BJ (cell line): ENCODE measurements around the gene TMEM238. TPM values are rescaled to one million over a fixed set of nuclear protein-coding genes. Genes with fewer than 3 reads are reported as not detected.

Experiments
- CTCF ChIA-PET: fragments of 350-600 bp; formaldehyde crosslinking; extraction: SDS; loops from one replicate; lab custom pipeline; 2021; ENCODE audit warnings: antibody characterized with exemption, inconsistent platforms; lab: Yijun Ruan, JAX
- POLR2A ChIA-PET: fragments of 300-600 bp; sonication (Branson Sonifier 250); formaldehyde crosslinking; extraction: SDS; loops from one replicate; lab custom pipeline; 2021; ENCODE audit warnings: antibody characterized with exemption; lab: Charles Lee
- DNase-seq: peaks from one replicate; pipeline ENCODE4 v3.0.0-alpha.2; 2011; ENCODE audit warnings: low read depth
- H3K27me3 ChIP-seq: 2 replicates; pipeline ENCODE4 v1.6.0; 2011; ENCODE audit warnings: low read length; ENCODE audit not compliant: control insufficient read depth, insufficient read depth
- H3K36me3 ChIP-seq: 2 replicates; pipeline ENCODE4 v1.5.1; 2011; ENCODE audit warnings: low read length; ENCODE audit not compliant: control insufficient read depth, insufficient read depth
- H3K4me3 ChIP-seq: 2 replicates; pipeline ENCODE4 v1.5.1; 2011; ENCODE audit warnings: low read depth, mild to moderate bottlenecking, control low read depth, low read length
- polyA plus RNA-seq: library from polyadenylated mRNA; depleted of rRNA; stranded (reverse); fragments of >200 nt; gene quantifications from 2 replicates; pipeline ENCODE4 v1.2.3, GENCODE V29; 2011
- TF ChIP-seq, protein P1 (sequence below): IDR thresholded peaks from 2 replicates; pipeline ENCODE4 v1.5.1; 2011; ENCODE audit warnings: low read depth, mild to moderate bottlenecking, control low read depth, inconsistent platforms, low read length, moderate library complexity; ENCODE audit not compliant: insufficient read depth

TMEM238 gene
- polyA plus RNA-seq, 1 experiment = 0.10 TPM

DNA sequence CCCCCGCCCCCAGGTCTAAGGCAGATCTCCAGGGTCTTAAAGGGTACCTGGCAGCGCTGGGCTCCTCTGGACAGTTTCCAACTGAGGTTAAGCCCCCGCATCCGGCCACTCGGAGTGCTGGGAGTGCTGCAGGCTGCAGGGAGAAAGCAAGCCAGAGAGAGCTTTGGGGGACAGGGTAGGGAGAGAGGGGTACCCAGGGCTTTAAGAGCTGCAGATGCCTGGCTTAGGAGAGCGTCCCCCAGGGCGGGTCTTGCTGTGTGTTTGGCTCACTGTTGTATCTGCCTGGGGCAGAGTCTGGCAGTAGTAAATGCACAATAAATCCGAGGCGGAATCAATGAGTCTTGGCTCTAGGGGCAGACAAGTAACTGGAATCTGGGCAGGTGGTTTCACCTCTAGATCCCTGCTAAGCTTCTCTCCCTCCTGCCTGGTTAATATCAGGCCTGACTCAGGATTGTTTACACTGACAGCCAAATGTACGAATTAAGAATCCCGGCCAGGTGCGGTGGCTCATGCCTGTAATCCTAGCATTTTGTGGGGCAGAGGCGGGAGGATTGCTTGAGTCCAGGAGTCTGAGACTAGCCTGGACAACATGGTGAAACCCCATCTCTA, 28.8 kb downstream of the TMEM238 start:
- no peak for DNase-seq
- Histone ChIP-seq H3K36me3 (no peaks in the 10 kb centered on the region), H3K27me3 (peaks cover 26% of the 10 kb centered on the region), H3K4me3 (no peak overlapping the region)
- POLR2A ChIA-PET = no interaction called here
- TF ChIP-seq, protein P1, sequence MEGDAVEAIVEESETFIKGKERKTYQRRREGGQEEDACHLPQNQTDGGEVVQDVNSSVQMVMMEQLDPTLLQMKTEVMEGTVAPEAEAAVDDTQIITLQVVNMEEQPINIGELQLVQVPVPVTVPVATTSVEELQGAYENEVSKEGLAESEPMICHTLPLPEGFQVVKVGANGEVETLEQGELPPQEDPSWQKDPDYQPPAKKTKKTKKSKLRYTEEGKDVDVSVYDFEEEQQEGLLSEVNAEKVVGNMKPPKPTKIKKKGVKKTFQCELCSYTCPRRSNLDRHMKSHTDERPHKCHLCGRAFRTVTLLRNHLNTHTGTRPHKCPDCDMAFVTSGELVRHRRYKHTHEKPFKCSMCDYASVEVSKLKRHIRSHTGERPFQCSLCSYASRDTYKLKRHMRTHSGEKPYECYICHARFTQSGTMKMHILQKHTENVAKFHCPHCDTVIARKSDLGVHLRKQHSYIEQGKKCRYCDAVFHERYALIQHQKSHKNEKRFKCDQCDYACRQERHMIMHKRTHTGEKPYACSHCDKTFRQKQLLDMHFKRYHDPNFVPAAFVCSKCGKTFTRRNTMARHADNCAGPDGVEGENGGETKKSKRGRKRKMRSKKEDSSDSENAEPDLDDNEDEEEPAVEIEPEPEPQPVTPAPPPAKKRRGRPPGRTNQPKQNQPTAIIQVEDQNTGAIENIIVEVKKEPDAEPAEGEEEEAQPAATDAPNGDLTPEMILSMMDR = no peak
- CTCF ChIA-PET = interaction anchor here (0.8 to 1.0 kb wide), 2 partner anchors 12 to 13 kb away, joined by 3 read pairs; no protein-coding TSS in a partner anchor

GRCh38 chr19:55354698-55355212, 29.3 kb downstream of the TMEM238 start, which contains the start of gene COX6B2:
COX6B2 (minus strand) TSS chr19:55354719; CDS start chr19:55354521, 198 bp downstream.
- POLR2A ChIA-PET = no interaction called here
- CTCF ChIA-PET = interaction anchor here (0.8 to 1.0 kb wide), 2 partner anchors 11 to 14 kb away, joined by 3 read pairs; no protein-coding TSS in a partner anchor
- Histone ChIP-seq H3K27me3 (peaks cover 26% of the 10 kb centered on the region), H3K4me3 (peak within 1 kb of the TSS; percentile 54), H3K36me3 (no peaks in the 10 kb centered on the region)
- DNase-seq = no peak
- TF ChIP-seq, protein P1 = no peak

- peak overlapping the region; percentile 54 for H3K4me3 ChIP-seq
- CTCF ChIA-PET = interaction anchor here (1.0 kb wide), 1 partner anchor 14 kb away, joined by 3 read pairs; no protein-coding TSS in a partner anchor
- DNase-seq = no peak
- TF ChIP-seq, protein P1 = no peak
- no peaks in the 10 kb centered on the region for H3K36me3 ChIP-seq
- peaks cover 26% of the 10 kb centered on the region for H3K27me3 ChIP-seq
- POLR2A ChIA-PET = no interaction called here
Measured at GRCh38 chr19:55353803-55354697, 30.0 kb downstream of the TMEM238 start.

GRCh38 chr19:55353356-55353802, 30.7 kb downstream of the TMEM238 start:
- POLR2A ChIA-PET = no interaction called here
- H3K4me3 ChIP-seq = peak overlapping the region; percentile 54
- no peak for DNase-seq
- H3K27me3 ChIP-seq = peaks cover 26% of the 10 kb centered on the region
- CTCF ChIA-PET = no interaction called here
- TF ChIP-seq, protein P1 = no peak
- no peaks in the 10 kb centered on the region for H3K36me3 ChIP-seq
